Tibial nerve (tissue), 3 donors: Measurements from ENCODE around the gene PTPRD.

Experiments
- CTCF ChIP-seq, 5 experiments: fragments of 200-600 bp in 3 of 5; fragments of 450-650 bp in 2 of 5; sonication (generic) in 3 of 5; IDR thresholded peaks; one replicate each; pipeline ENCODE4 v1.5.1; 2016 to 2019; ENCODE audit warnings: antibody characterized with exemption in 5 of 5, mild to moderate bottlenecking in 3 of 5, moderate library complexity in 2 of 5
- POLR2A ChIP-seq, 2 donors: fragments of 450-650 bp; IDR thresholded peaks; one replicate each; pipeline ENCODE4 v1.6.1; 2017; ENCODE audit warnings: antibody characterized with exemption in 2 of 2, mild to moderate bottlenecking in 2 of 2, moderate library complexity in 2 of 2

GRCh38 chr9:8287501-8287900, 2325.3 kb downstream of the PTPRD start:
- TF ChIP-seq CTCF (IDR thresholded peaks at IDR 0.05) (no peak), POLR2A (IDR thresholded peaks at IDR 0.05) (no peak)
